HepG2 (cell line): ENCODE results near the gene SLC15A5. TPM values are rescaled to one million over a fixed set of nuclear protein-coding genes. Genes with fewer than 3 reads are reported as not detected.

ENCODE experiments used
- ATAC-seq: fragments of 200-7000 bp; cut with Tn5 transposase; 3 replicates; pipeline ENCODE4 v1.9.1; 2020; ENCODE audit warnings: mild to moderate bottlenecking, moderate library complexity
- BruUV-seq: library from RNA; stranded (reverse); fragments of 400-500 nt; replicated peaks from 2 replicates; lab custom pipeline; 2021; lab: Mats Ljungman, UMichigan
- CTCF ChIA-PET: fragments of 300-600 bp; formaldehyde crosslinking; extraction: SDS; loops from one replicate; lab custom pipeline; 2021; ENCODE audit warnings: low total read pairs, inconsistent platforms, low intra/inter-chr PET ratio; lab: Yijun Ruan, JAX
- POLR2A ChIA-PET: fragments of 350-600 bp; sonication (Branson Sonifier 250); formaldehyde crosslinking; loops from one replicate; lab custom pipeline; 2020; ENCODE audit warnings: antibody characterized with exemption, inconsistent platforms; lab: Yijun Ruan, JAX
- DNase-seq: peaks from one replicate; pipeline ENCODE4 v3.0.0-alpha.2; 2015; ENCODE audit warnings: low spot score
- FAIRE-seq: peaks from 3 replicates; lab custom pipeline; 2011; peaks lifted over from hg19 to GRCh38; lab: Jason Lieb, UNC
- H2AFZ ChIP-seq: one replicate; pipeline ENCODE4 v1.6.1; 2011; ENCODE audit warnings: low read length, inconsistent platforms
- H3K27ac ChIP-seq: fragments of 300-600 bp; 3 replicates; pipeline ENCODE4 v1.8.0; 2011; ENCODE audit warnings: mixed run types, mild to moderate bottlenecking, mixed read lengths, low read length, inconsistent platforms; ENCODE audit not compliant: insufficient read depth; ENCODE audit errors: extremely low read length
- H3K27me3 ChIP-seq, 2 experiments: fragments of 200-600 bp in 1 of 2; 2 replicates in 1 of 2; 3 replicates in 1 of 2; pipeline versions ENCODE4 v1.6.0 to v1.8.0; 2011; ENCODE audit warnings: low read length in 2 of 2, mild to moderate bottlenecking in 2 of 2, moderate library complexity in 2 of 2, inconsistent platforms in 1 of 2; ENCODE audit not compliant: insufficient read depth in 2 of 2, control insufficient read depth in 1 of 2
- H3K36me3 ChIP-seq, 2 experiments: fragments of 200-600 bp in 1 of 2; replicated peaks in 1 of 2; 2 replicates in 1 of 2; 3 replicates in 1 of 2; pipeline versions ENCODE4 v1.5.1 to v1.8.0; 2011; ENCODE audit warnings: low read length in 2 of 2, inconsistent platforms in 1 of 2; ENCODE audit not compliant: insufficient read depth in 2 of 2, control insufficient read depth in 1 of 2
- H3K4me1 ChIP-seq: 2 replicates; pipeline ENCODE4 v1.5.1; 2012; ENCODE audit warnings: low read length, inconsistent platforms; ENCODE audit not compliant: insufficient read depth
- H3K4me2 ChIP-seq: 2 replicates; pipeline ENCODE4 v1.6.0; 2011; ENCODE audit warnings: low read depth, low read length, inconsistent platforms
- H3K4me3 ChIP-seq, 3 experiments: fragments of 200-600 bp in 1 of 3; sonication (generic), shearing (Covaris generic) in 1 of 3; replicated peaks in 1 of 3; 2 replicates each; pipeline ENCODE4 v1.5.1; 2011 to 2016; ENCODE audit warnings: low read length in 3 of 3, inconsistent platforms in 2 of 3, low read depth in 2 of 3, mild to moderate bottlenecking in 2 of 3, control low read depth in 1 of 3, mixed read lengths in 1 of 3; ENCODE audit not compliant: insufficient read depth in 1 of 3
- H3K79me2 ChIP-seq: one replicate; pipeline ENCODE4 v1.6.1; 2011; ENCODE audit warnings: low read length, inconsistent platforms; ENCODE audit not compliant: insufficient read depth
- H3K9ac ChIP-seq: 2 replicates; pipeline ENCODE4 v1.6.0; 2011; ENCODE audit warnings: mild to moderate bottlenecking, low read depth, low read length, inconsistent platforms; ENCODE audit not compliant: insufficient read depth
- H3K9me3 ChIP-seq: 2 replicates; pipeline ENCODE4 v1.5.1; 2012; ENCODE audit warnings: mild to moderate bottlenecking, low read length
- H4K20me1 ChIP-seq: 2 replicates; pipeline ENCODE4 v1.6.0; 2011; ENCODE audit warnings: inconsistent platforms, mild to moderate bottlenecking, low read length, moderate library complexity; ENCODE audit not compliant: insufficient read depth
- ARID5B ChIP-seq: IDR thresholded peaks from 2 replicates; pipeline ENCODE4 v1.4.0; 2020; ENCODE audit warnings: mild to moderate bottlenecking, missing genetic modification reagents
- E2F2 ChIP-seq: sonication (generic); formaldehyde crosslinking; IDR thresholded peaks from 2 replicates; pipeline ENCODE4 v1.4.0; 2020; ENCODE audit warnings: missing genetic modification reagents, borderline replicate concordance
- IRF2 ChIP-seq: IDR thresholded peaks from 2 replicates; pipeline ENCODE4 v1.6.1; 2018; ENCODE audit warnings: missing genetic modification reagents, missing compliant biosample characterization
- KDM3A ChIP-seq: IDR thresholded peaks from 2 replicates; pipeline ENCODE4 v1.6.1; 2018; ENCODE audit warnings: low read depth, missing compliant biosample characterization
- MYNN ChIP-seq: sonication (generic); formaldehyde crosslinking; IDR thresholded peaks from 2 replicates; pipeline ENCODE4 v1.4.0; 2020; ENCODE audit warnings: mild to moderate bottlenecking, low read depth, missing genetic modification reagents
- PCBP1 ChIP-seq: fragments of 200-400 bp; formaldehyde crosslinking; IDR thresholded peaks from 2 replicates; pipeline ENCODE4 v1.6.1; 2017; ENCODE audit warnings: mild to moderate bottlenecking, low read depth, low read length, borderline replicate concordance
- SSRP1 ChIP-seq: IDR thresholded peaks from 2 replicates; pipeline ENCODE4 v1.6.1; 2016; ENCODE audit warnings: control low read depth
- ZNF33B ChIP-seq: sonication (generic); formaldehyde crosslinking; IDR thresholded peaks from 2 replicates; pipeline ENCODE4 v1.5.1; 2020; ENCODE audit warnings: mild to moderate bottlenecking, missing genetic modification reagents
- ZNF547 ChIP-seq: sonication (generic); formaldehyde crosslinking; IDR thresholded peaks from 2 replicates; pipeline ENCODE4 v1.5.1; 2020; ENCODE audit warnings: mild to moderate bottlenecking, missing genetic modification reagents
- ZNF792 ChIP-seq: IDR thresholded peaks from 2 replicates; pipeline ENCODE4 v1.6.1; 2016
- ZSCAN25 ChIP-seq: sonication (generic); formaldehyde crosslinking; IDR thresholded peaks from 2 replicates; pipeline ENCODE4 v1.8.0; 2022; ENCODE audit warnings: mild to moderate bottlenecking, missing genetic modification reagents
- WGBS: methylation state at CpG from one replicate; pipeline ENCODE4 v1.1.6; 2017; ENCODE audit warnings: low lambda C conversion rate; 5-methylcytosine and 5-hydroxymethylcytosine counted together
- in situ Hi-C: cut with HindIII; loops from 2 replicates; pipeline ENCODE4 v1.10.0; 2017; ENCODE audit warnings: low pct_unique_long_range_greater_than_20kb; ENCODE audit not compliant: extremely low pct_ligation_motif_present
- intact Hi-C: fragments of 100-400 bp; cut with micrococcal nuclease; formaldehyde crosslinking; loops from one replicate; pipeline ENCODE4 v1.10.0; 2022; ENCODE audit not compliant: unreplicated experiment
- polyA plus RNA-seq, 8 experiments: library from polyadenylated mRNA; depleted of rRNA in 3 of 8; stranded (reverse) in 7 of 8; unstranded in 1 of 8; fragments of >200 nt; fragmentation: Illumina TruSeq in 4 of 8; extraction: Trizol in 4 of 8; gene quantifications; 2 replicates each; pipeline versions ENCODE4 v1.2.1 to v1.2.3, GENCODE V29; 2011 to 2016; ENCODE audit warnings: low read depth in 4 of 8, missing spikeins in 1 of 8, mixed read lengths in 1 of 8; ENCODE audit not compliant: insufficient read depth in 1 of 8
- total RNA-seq, 5 experiments: library from RNA; depleted of rRNA; stranded (reverse); fragments of >200 nt; fragmentation: Illumina TruSeq; extraction: Trizol; gene quantifications; 2 replicates each; pipeline ENCODE4 v1.2.3, GENCODE V29; 2016; ENCODE audit warnings: low read depth in 1 of 5
- TF ChIP-seq, protein P1 (sequence below): fragments of 450-650 bp; IDR thresholded peaks from 2 replicates; pipeline ENCODE4 v1.6.1; 2017; ENCODE audit warnings: mild to moderate bottlenecking
- TF ChIP-seq, protein P2 (sequence below): sonication (generic); formaldehyde crosslinking; IDR thresholded peaks from 2 replicates; pipeline ENCODE4 v1.4.0; 2020; ENCODE audit warnings: missing genetic modification reagents, borderline replicate concordance

Gene SLC15A5
- total and polyA plus RNA-seq, 2 of the 13 experiments (the other 11 are each of a cell fraction or from before 2014, with no cell fraction given), result not detected

- TF ChIP-seq ARID5B (CRISPR knock-in tag) (no peak), ZNF792 (CRISPR knock-in tag) (no peak)
Observed at GRCh38 chr12:16246264-16246663, 31.2 kb downstream of the SLC15A5 start (continued).

DNA sequence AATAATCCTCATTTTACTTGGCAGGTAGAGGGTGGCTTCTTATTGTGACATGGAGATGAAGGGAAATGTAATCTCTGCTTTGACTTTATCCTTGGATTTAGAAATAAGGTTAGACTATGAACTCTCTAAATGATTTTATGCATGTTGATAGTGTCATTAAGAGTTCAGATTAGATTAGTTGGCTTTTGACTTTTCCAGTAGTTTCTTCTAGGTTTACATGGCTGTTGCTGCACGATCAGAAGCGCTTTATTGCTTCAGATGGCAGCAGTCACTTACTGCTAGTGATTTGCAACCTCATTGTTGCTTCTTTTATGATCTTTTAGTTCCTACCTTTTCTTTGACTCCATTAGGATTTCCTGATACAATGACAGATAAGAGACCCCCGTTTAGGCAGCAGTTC, 32.3 kb downstream of the SLC15A5 start:
- WGBS, result 18% methylated on average over 3 of the region's 3 CpGs
- no peaks in the 10 kb centered on the region for H3K36me3 ChIP-seq
- no peaks in the 10 kb centered on the region for H3K27me3 ChIP-seq
- H3K27ac ChIP-seq, result no peak overlapping the region
- no peak for ATAC-seq
- H3K4me3 ChIP-seq, result no peak overlapping the region
- no peaks in the 10 kb centered on the region for H3K79me2 ChIP-seq
- FAIRE-seq, result no peak
- DNase-seq, result no peak
- no peak overlapping the region for H3K9ac ChIP-seq
- POLR2A ChIA-PET, result no interaction called here
- no peak overlapping the region for H2AFZ ChIP-seq
- no peaks in the 10 kb centered on the region for H3K4me1 ChIP-seq
- in situ Hi-C loops, result no loop called here
- intact Hi-C loops, result no loop called here
- CTCF ChIA-PET, result no interaction called here
- BruUV-seq, result no TSS peak
- H3K9me3 ChIP-seq, result no peaks in the 10 kb centered on the region
- H4K20me1 ChIP-seq, result no peaks in the 10 kb centered on the region
- no peak overlapping the region for H3K4me2 ChIP-seq
- TF ChIP-seq ZNF33B (no peak), MYNN (CRISPR knock-in tag) (no peak), ZSCAN25 (no peak), SSRP1 (CRISPR knock-in tag) (no peak), E2F2 (no peak), PCBP1 (no peak), IRF2 (CRISPR knock-in tag) (no peak), ZNF547 (CRISPR knock-in tag) (no peak), KDM3A (CRISPR knock-in tag) (no peak)
- TF ChIP-seq, protein P1, sequence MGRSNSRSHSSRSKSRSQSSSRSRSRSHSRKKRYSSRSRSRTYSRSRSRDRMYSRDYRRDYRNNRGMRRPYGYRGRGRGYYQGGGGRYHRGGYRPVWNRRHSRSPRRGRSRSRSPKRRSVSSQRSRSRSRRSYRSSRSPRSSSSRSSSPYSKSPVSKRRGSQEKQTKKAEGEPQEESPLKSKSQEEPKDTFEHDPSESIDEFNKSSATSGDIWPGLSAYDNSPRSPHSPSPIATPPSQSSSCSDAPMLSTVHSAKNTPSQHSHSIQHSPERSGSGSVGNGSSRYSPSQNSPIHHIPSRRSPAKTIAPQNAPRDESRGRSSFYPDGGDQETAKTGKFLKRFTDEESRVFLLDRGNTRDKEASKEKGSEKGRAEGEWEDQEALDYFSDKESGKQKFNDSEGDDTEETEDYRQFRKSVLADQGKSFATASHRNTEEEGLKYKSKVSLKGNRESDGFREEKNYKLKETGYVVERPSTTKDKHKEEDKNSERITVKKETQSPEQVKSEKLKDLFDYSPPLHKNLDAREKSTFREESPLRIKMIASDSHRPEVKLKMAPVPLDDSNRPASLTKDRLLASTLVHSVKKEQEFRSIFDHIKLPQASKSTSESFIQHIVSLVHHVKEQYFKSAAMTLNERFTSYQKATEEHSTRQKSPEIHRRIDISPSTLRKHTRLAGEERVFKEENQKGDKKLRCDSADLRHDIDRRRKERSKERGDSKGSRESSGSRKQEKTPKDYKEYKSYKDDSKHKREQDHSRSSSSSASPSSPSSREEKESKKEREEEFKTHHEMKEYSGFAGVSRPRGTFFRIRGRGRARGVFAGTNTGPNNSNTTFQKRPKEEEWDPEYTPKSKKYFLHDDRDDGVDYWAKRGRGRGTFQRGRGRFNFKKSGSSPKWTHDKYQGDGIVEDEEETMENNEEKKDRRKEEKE, result no peak
- TF ChIP-seq, protein P2, sequence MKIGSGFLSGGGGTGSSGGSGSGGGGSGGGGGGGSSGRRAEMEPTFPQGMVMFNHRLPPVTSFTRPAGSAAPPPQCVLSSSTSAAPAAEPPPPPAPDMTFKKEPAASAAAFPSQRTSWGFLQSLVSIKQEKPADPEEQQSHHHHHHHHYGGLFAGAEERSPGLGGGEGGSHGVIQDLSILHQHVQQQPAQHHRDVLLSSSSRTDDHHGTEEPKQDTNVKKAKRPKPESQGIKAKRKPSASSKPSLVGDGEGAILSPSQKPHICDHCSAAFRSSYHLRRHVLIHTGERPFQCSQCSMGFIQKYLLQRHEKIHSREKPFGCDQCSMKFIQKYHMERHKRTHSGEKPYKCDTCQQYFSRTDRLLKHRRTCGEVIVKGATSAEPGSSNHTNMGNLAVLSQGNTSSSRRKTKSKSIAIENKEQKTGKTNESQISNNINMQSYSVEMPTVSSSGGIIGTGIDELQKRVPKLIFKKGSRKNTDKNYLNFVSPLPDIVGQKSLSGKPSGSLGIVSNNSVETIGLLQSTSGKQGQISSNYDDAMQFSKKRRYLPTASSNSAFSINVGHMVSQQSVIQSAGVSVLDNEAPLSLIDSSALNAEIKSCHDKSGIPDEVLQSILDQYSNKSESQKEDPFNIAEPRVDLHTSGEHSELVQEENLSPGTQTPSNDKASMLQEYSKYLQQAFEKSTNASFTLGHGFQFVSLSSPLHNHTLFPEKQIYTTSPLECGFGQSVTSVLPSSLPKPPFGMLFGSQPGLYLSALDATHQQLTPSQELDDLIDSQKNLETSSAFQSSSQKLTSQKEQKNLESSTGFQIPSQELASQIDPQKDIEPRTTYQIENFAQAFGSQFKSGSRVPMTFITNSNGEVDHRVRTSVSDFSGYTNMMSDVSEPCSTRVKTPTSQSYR (CRISPR knock-in tag), result no peak
